ENCODE results near the gene CYCS. TPM values are rescaled to one million over a fixed set of nuclear protein-coding genes. Genes with fewer than 3 reads are reported as not detected.
A peak's percentile ranks its signal among the peaks of the same experiment; 100 is the strongest.

CYCS gene
- polyA plus RNA-seq, 2 of the 4 experiments (the other 2 are of a cell fraction) = 235 to 304 TPM

GRCh38 chr7:25126751-25127150 is 1.7 kb upstream of the CYCS start:
- ATAC-seq (no peak), DNase-seq (ENCODE audit: low read depth in 1 of 2, low spot score in 1 of 2) (no peak), FAIRE-seq (no peak)
- H3K27ac ChIP-seq = no peak overlapping the region
- WGBS (ENCODE audit: missing lambda C conversion rate) = 83% methylated on average over 2 of the region's 2 CpGs
- ChIA-PET POLR2A (no interaction called here), CTCF (interaction anchor here (1.4 to 1.6 kb wide), 2 partner anchors 10 to 28 kb away, joined by 3 to 7 read pairs; no protein-coding TSS in a partner anchor)
- H3K4me2 ChIP-seq = no peak overlapping the region
- H3K4me1 ChIP-seq = peaks cover 8% of the 10 kb centered on the region; the same call in 2 of the 3 replicates
- H3K9me3 ChIP-seq = no peaks in the 10 kb centered on the region
- TF ChIP-seq BCL3 (IDR thresholded peaks at IDR 0.05) (no peak), CEBPB (IDR thresholded peaks at IDR 0.05) (no peak), SMC3 (IDR thresholded peaks at IDR 0.05) (no peak), ZSCAN20 (CRISPR knock-in tag; IDR thresholded peaks at IDR 0.05) (no peak), ZFP36 (IDR thresholded peaks at IDR 0.05; ENCODE audit: borderline replicate concordance, partially characterized antibody) (no peak), RFX5 (IDR thresholded peaks at IDR 0.05) (no peak), MAX (IDR thresholded peaks at IDR 0.05) (no peak), CHD4 (IDR thresholded peaks at IDR 0.05; ENCODE audit: borderline replicate concordance) (no peak), JUN (IDR thresholded peaks at IDR 0.05) (no peak)
- H3K4me3 ChIP-seq = no peak overlapping the region

- TF ChIP-seq REST (IDR thresholded peaks at IDR 0.05) (no peak), HDAC2 (IDR thresholded peaks at IDR 0.05) (no peak), CTCF (IDR thresholded peaks at IDR 0.05) (no peak), HOXA7 (CRISPR knock-in tag; IDR thresholded peaks at IDR 0.05) (no peak), KDM5A (IDR thresholded peaks at IDR 0.05) (no peak), POLR2AphosphoS2 (conservative IDR thresholded peaks at IDR 0.05; ENCODE audit: low read length) (no peak), NR3C1 (IDR thresholded peaks at IDR 0.05) (no peak), PBX3 (IDR thresholded peaks at IDR 0.05) (no peak), ELK1 (IDR thresholded peaks at IDR 0.05; ENCODE audit: low read depth, low read length) (no peak), MAZ (IDR thresholded peaks at IDR 0.05; ENCODE audit: borderline replicate concordance, low read depth, low read length) (no peak), ZSCAN20 (CRISPR knock-in tag; IDR thresholded peaks at IDR 0.05) (no peak), RNF2 (IDR thresholded peaks at IDR 0.05; ENCODE audit: borderline replicate concordance, low read depth) (no peak), HMGXB4 (CRISPR knock-in tag; IDR thresholded peaks at IDR 0.05; ENCODE audit: borderline replicate concordance) (no peak), MYC (IDR thresholded peaks at IDR 0.05; ENCODE audit: borderline replicate concordance, low read length) (no peak), ZFP36 (IDR thresholded peaks at IDR 0.05; ENCODE audit: borderline replicate concordance, partially characterized antibody) (no peak), CEBPB (IDR thresholded peaks at IDR 0.05) (no peak), CHD2 (IDR thresholded peaks at IDR 0.05; ENCODE audit: low read length, partially characterized antibody) (no peak), SREBF2 (IDR thresholded peaks at IDR 0.05) (no peak)
- peaks cover 8% of the 10 kb centered on the region; the same call in 2 of the 3 replicates for H3K4me1 ChIP-seq
- DNase-seq (ENCODE audit: low read depth in 1 of 2, low spot score in 1 of 2) (peak in 1 of 2 experiments; percentile 12), ATAC-seq (peak in 1 of 2 experiments; percentile 50; a peak in 5 of 6 replicates), FAIRE-seq (no peak)
- peak overlapping the region; percentile 64 for H3K4me2 ChIP-seq
- H3K4me3 ChIP-seq = peak overlapping the region; percentile 98
- peak overlapping the region; percentile 97 to 98 for H3K27ac ChIP-seq
- ChIA-PET CTCF (interaction anchor here (1.1 to 2.0 kb wide), 6 partner anchors 11 to 55 kb away, joined by 3 to 8 read pairs (median 4); no protein-coding TSS in a partner anchor), POLR2A (interaction anchor here (0.7 to 2.6 kb wide), 15 partner anchors 8 to 1527 kb away, joined by 3 to 26 read pairs (median 3); partner anchors contain the start of genes CCDC126 and OSBPL3)
- no peaks in the 10 kb centered on the region for H3K9me3 ChIP-seq
- 1% methylated on average over 25 of the region's 32 CpGs for WGBS (ENCODE audit: missing lambda C conversion rate)
These were observed 459 bp downstream of the CYCS start for GRCh38 chr7:25124465-25125136.

All from A549 (cell line).